OCI-LY1 (cell line): ENCODE results near the gene CSNK1G2.
A peak's percentile ranks its signal among the peaks of the same experiment; 100 is the strongest.

Experiments
- H2AFZ ChIP-seq: fragments of 200-600 bp; sonication (generic), shearing (Covaris generic); 2 replicates; pipeline ENCODE4 v1.6.0; 2014; ENCODE audit warnings: antibody characterized with exemption, mild to moderate bottlenecking, low read length
- H3F3A ChIP-seq: fragments of 200-600 bp; sonication (generic), shearing (Covaris generic); 2 replicates; pipeline ENCODE4 v1.6.0; 2014; ENCODE audit warnings: mild to moderate bottlenecking, antibody characterized with exemption, low read length, moderate library complexity; ENCODE audit not compliant: insufficient read depth
- H3K27ac ChIP-seq: fragments of 200-600 bp; sonication (generic); 2 replicates; pipeline ENCODE4 v1.5.1; 2014; ENCODE audit warnings: low read length, mixed run types, mild to moderate bottlenecking, low read depth; ENCODE audit not compliant: poor library complexity, severe bottlenecking
- H3K27me3 ChIP-seq: fragments of 200-600 bp; sonication (generic); 2 replicates; pipeline ENCODE4 v1.6.0; 2014; ENCODE audit warnings: antibody characterized with exemption, mild to moderate bottlenecking, low read length, moderate library complexity; ENCODE audit not compliant: insufficient read depth
- H3K36me3 ChIP-seq: fragments of 200-600 bp; sonication (generic); 2 replicates; pipeline ENCODE4 v1.6.1; 2014; ENCODE audit warnings: mild to moderate bottlenecking, antibody characterized with exemption, low read length, moderate library complexity, mixed read lengths; ENCODE audit not compliant: insufficient read depth
- H3K4me1 ChIP-seq: fragments of 200-600 bp; sonication (generic); 2 replicates; pipeline ENCODE4 v1.5.1; 2014; ENCODE audit warnings: mild to moderate bottlenecking, low read length, moderate library complexity; ENCODE audit not compliant: insufficient read depth, severe bottlenecking
- H3K4me2 ChIP-seq: fragments of 200-600 bp; sonication (generic), shearing (Covaris generic); 2 replicates; pipeline ENCODE4 v1.6.1; 2014; ENCODE audit warnings: low read length
- H3K4me3 ChIP-seq: fragments of 200-600 bp; sonication (generic); 2 replicates; pipeline ENCODE4 v1.5.1; 2014; ENCODE audit warnings: low read length, low read depth, mild to moderate bottlenecking, mixed read lengths; ENCODE audit not compliant: poor library complexity, severe bottlenecking
- H3K79me2 ChIP-seq: fragments of 200-600 bp; shearing (Covaris generic); 2 replicates; pipeline ENCODE4 v1.6.1; 2016; ENCODE audit warnings: mixed run types, low read length, mixed read lengths; ENCODE audit not compliant: insufficient read depth
- H3K9ac ChIP-seq: fragments of 200-600 bp; sonication (generic), shearing (Covaris generic); 2 replicates; pipeline ENCODE4 v1.6.1; 2014; ENCODE audit warnings: mild to moderate bottlenecking, low read length, mixed read lengths
- H3K9me2 ChIP-seq: fragments of 200-600 bp; sonication (generic), shearing (Covaris generic); 2 replicates; pipeline ENCODE4 v1.6.1; 2014; ENCODE audit warnings: low read depth, mild to moderate bottlenecking, low read length, mixed read lengths
- H3K9me3 ChIP-seq: fragments of 200-600 bp; shearing (Covaris generic); 2 replicates; pipeline ENCODE4 v1.6.1; 2014; ENCODE audit warnings: low read length, mixed read lengths
- H4K20me1 ChIP-seq: fragments of 200-600 bp; sonication (generic), shearing (Covaris generic); 2 replicates; pipeline ENCODE4 v1.6.0; 2016; ENCODE audit warnings: mild to moderate bottlenecking, low read length; ENCODE audit not compliant: insufficient read depth
- EZH2 ChIP-seq: fragments of 200-600 bp; sonication (generic), shearing (Covaris generic); IDR thresholded peaks from 2 replicates; pipeline ENCODE4 v1.8.0; 2017; ENCODE audit warnings: borderline replicate concordance, mixed run types, mild to moderate bottlenecking, antibody characterized with exemption, low read length, moderate library complexity, mixed read lengths
- TF ChIP-seq, protein P1 (sequence below): fragments of 200-600 bp; sonication (generic), shearing (Covaris generic); IDR thresholded peaks from 2 replicates; pipeline ENCODE4 v1.5.1; 2017; ENCODE audit warnings: mild to moderate bottlenecking, antibody characterized with exemption, low read length, moderate library complexity, mixed read lengths

Gene CSNK1G2

DNA sequence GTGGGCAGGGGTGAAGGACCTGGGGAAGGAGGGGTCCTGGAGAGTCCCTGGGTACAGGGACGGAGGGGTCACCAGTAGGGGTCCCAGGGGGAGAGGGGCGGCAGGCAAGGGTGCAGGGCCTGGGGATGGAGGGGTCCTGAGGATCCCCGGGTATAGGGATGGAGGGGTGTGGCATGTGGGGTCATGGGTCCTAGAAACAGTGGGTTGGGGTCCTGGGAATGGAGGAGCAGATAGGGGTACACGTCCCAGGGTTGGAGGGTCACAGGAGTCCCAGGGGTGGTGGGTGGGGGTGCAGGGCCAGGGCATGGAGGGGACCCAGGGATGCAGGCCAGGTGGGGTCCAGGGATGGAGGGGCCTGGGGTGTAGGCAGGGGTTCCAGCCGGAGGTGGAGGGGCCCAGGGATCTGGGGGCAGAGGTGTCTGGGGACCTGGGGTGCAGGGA, 73.2 kb downstream of the CSNK1G2 start:
- H3K27ac ChIP-seq, result no peak overlapping the region

DNA sequence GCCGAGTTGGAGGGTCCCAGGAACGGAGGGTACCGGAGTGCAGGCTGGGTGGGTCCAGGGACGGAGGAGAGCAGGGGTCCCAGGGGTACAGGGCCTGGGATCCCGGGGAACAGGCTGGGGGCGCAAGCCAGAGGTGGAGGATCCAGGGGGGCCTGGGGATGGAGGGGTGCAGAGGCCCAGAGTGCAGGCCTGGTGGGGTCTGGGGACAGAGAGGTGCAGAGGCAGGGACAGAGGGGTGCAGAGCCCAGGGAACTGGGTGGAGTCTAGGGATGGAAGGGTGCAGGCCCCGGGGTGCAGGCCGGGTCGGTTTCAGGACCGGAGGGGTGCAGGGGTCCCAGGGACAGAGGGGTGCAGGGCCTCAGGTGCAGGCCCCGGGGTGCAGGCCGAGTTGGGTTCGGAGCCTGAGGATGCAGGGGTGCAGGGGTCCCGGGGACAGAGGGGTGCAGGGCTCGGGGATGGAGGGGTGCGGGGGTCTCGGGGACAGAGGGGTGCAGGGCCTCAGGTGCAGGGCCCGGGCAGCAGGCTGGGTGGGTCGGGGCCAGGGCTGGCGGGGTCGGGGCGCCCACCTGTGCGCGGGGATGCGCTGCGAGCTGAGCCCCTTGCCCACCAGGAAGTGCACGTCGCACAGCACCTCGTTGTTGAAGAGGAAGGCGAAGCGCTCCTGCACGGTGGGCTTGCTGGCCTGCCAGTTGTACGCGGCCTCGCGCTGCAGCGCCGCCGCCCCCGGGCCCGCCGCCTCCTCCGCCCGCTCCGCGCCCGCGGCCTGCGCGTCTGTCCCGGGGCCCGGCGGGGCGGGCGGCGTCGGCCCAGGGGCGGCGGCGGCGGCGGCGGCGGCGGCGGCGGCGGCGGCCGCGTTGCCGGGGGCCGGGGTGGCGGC, 74.0 kb downstream of the CSNK1G2 start:
- Histone ChIP-seq H3K9me3 (no peaks in the 10 kb centered on the region), H2AFZ (no peak overlapping the region), H3K27ac (no peak overlapping the region), H3K4me3 (peak overlapping the region; percentile 71), H3K4me1 (peaks cover 14% of the 10 kb centered on the region), H3F3A (no peaks in the 10 kb centered on the region), H3K79me2 (no peaks in the 10 kb centered on the region), H4K20me1 (no peaks in the 10 kb centered on the region), H3K9me2 (no peaks in the 10 kb centered on the region), H3K36me3 (no peaks in the 10 kb centered on the region), H3K4me2 (peak overlapping the region; percentile 78), H3K27me3 (no peaks in the 10 kb centered on the region), H3K9ac (peak overlapping the region; percentile 68)
- TF ChIP-seq EZH2, result no peak
- TF ChIP-seq, protein P1, sequence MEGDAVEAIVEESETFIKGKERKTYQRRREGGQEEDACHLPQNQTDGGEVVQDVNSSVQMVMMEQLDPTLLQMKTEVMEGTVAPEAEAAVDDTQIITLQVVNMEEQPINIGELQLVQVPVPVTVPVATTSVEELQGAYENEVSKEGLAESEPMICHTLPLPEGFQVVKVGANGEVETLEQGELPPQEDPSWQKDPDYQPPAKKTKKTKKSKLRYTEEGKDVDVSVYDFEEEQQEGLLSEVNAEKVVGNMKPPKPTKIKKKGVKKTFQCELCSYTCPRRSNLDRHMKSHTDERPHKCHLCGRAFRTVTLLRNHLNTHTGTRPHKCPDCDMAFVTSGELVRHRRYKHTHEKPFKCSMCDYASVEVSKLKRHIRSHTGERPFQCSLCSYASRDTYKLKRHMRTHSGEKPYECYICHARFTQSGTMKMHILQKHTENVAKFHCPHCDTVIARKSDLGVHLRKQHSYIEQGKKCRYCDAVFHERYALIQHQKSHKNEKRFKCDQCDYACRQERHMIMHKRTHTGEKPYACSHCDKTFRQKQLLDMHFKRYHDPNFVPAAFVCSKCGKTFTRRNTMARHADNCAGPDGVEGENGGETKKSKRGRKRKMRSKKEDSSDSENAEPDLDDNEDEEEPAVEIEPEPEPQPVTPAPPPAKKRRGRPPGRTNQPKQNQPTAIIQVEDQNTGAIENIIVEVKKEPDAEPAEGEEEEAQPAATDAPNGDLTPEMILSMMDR, result no peak

More for the DNA sequence above, 73.2 kb downstream of the CSNK1G2 start:
- Histone ChIP-seq H3F3A (no peaks in the 10 kb centered on the region), H3K9me3 (no peaks in the 10 kb centered on the region), H3K79me2 (no peaks in the 10 kb centered on the region), H4K20me1 (no peaks in the 10 kb centered on the region), H3K9me2 (no peaks in the 10 kb centered on the region), H3K4me1 (peaks cover 14% of the 10 kb centered on the region), H2AFZ (no peak overlapping the region), H3K27me3 (no peaks in the 10 kb centered on the region), H3K36me3 (no peaks in the 10 kb centered on the region), H3K4me2 (peak overlapping the region; percentile 78), H3K4me3 (peak overlapping the region; percentile 71), H3K9ac (peak overlapping the region; percentile 68; the same call in 1 of the 2 replicates)
- TF ChIP-seq, protein P1, result no peak
- no peak for TF ChIP-seq EZH2

DNA sequence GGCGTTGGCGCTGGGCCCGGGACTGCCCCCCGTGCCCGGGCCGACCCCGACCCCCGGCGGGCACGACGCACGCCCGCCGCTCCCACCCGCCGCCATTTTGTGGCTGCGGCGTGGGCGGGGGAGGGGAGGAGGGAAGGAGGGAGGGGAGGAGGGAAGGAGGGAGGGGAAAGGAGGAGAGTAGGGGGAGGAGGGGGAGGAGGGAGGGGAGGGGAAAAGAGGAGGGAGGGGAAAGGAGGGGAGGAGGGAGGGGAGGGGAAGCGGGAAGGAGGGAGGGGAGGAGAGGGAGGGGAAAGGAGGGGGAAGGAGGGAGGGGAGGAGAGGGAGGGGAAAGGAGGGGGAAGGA, 74.6 kb downstream of the CSNK1G2 start, which contains the start of gene BTBD2:
Gene BTBD2, minus strand, starts transcription at position 107 of the 343 bp plus-strand sequence. Its CDS starts 11 bp downstream, at position 96.
- no peaks in the 10 kb centered on the region for H3K9me3 ChIP-seq
- no peaks in the 10 kb centered on the region for H3K27me3 ChIP-seq
- H3K9me2 ChIP-seq, result no peaks in the 10 kb centered on the region
- no peaks in the 10 kb centered on the region for H4K20me1 ChIP-seq
- peak within 1 kb of the TSS; percentile 68 for H3K9ac ChIP-seq
- no peaks in the 10 kb centered on the region for H3F3A ChIP-seq
- H3K27ac ChIP-seq, result no peak within 1 kb of the TSS
- H3K79me2 ChIP-seq, result no peaks in the 10 kb centered on the region
- H3K4me2 ChIP-seq, result peak within 1 kb of the TSS; percentile 78
- no peak within 1 kb of the TSS for H2AFZ ChIP-seq
- peak within 1 kb of the TSS; percentile 71 for H3K4me3 ChIP-seq
- H3K4me1 ChIP-seq, result peaks cover 14% of the 10 kb centered on the region
- H3K36me3 ChIP-seq, result no peaks in the 10 kb centered on the region
- TF ChIP-seq, protein P1, result no peak
- TF ChIP-seq EZH2, result no peak
